Measurements from ENCODE around the gene COL6A2. TPM values are rescaled to one million over a fixed set of nuclear protein-coding genes. Genes with fewer than 3 reads are reported as not detected.

Gene COL6A2
- total RNA-seq (2021) (15.0 and 29.0 TPM in 2 replicates), Bru-seq, nascent RNA (percentile 37 among the genes with signal in this experiment), BruChase-seq, experiment 1, labeled RNA remaining after a 2-hour chase (percentile 45 among the genes with signal in this experiment), BruChase-seq, experiment 2, labeled RNA remaining after a 6-hour chase (percentile 40 among the genes with signal in this experiment)
- long read RNA-seq, transcript COL6A2-201 (28 exons, 3,461 nt): major isoform, 24 of 56 reads
- long read RNA-seq, partial matches to known transcripts: 13 of 56 reads
- long read RNA-seq, other reads (novel, unspliced or antisense): 18 of 56 reads

- POLR2A ChIA-PET (ENCODE audit: low non-redundant PET): no interaction called here
- H3K4me1 ChIP-seq (ENCODE audit: insufficient read depth, low read length, poor library complexity, severe bottlenecking): no peaks in the 10 kb centered on the region
- CTCF ChIA-PET: no interaction called here
- H3K4me3 ChIP-seq (ENCODE audit: low read depth, low read length, poor library complexity, severe bottlenecking): peak within 1 kb of the TSS; percentile 59
- no TSS peak for BruUV-seq (replicated peaks)
- TF ChIP-seq EZH2 (IDR thresholded peaks at IDR 0.05; ENCODE audit: borderline replicate concordance, low read depth, low read length, poor library complexity, severe bottlenecking) (no peak), CTCF (conservative IDR thresholded peaks at IDR 0.05; ENCODE audit: low read depth, low read length) (0 out of 2 replicates have a peak, but pooled peaks have one; percentile 21)
- peak; percentile 54 for DNase-seq (ENCODE audit: low spot score)
- no peaks in the 10 kb centered on the region for H3K36me3 ChIP-seq (ENCODE audit: insufficient read depth, low read length, poor library complexity, severe bottlenecking)
- no peak within 1 kb of the TSS for H3K27ac ChIP-seq (ENCODE audit: low read depth, low read length, poor library complexity, severe bottlenecking)
- peaks cover 2% of the 10 kb centered on the region for H3K27me3 ChIP-seq (replicated peaks; ENCODE audit: insufficient read depth, low read depth, low read length, poor library complexity)
- intact Hi-C loops (cut with micrococcal nuclease; ENCODE audit: unreplicated experiment): loop anchor here (2.0 kb wide), 1 partner anchor 125 kb away; no protein-coding TSS in a partner anchor
- H3K9me3 ChIP-seq (ENCODE audit: low read depth, low read length, poor library complexity, severe bottlenecking): peaks cover 7% of the 10 kb centered on the region
Measured at GRCh38 chr21:46097336-46098293, at the start of gene COL6A2. TSS of gene COL6A2 (plus strand) at chr21:46098112.

- CTCF ChIA-PET: no interaction called here
- H3K4me3 ChIP-seq (ENCODE audit: low read depth, low read length, poor library complexity, severe bottlenecking): no peak overlapping the region
- POLR2A ChIA-PET (ENCODE audit: low non-redundant PET): no interaction called here
- TF ChIP-seq CTCF (conservative IDR thresholded peaks at IDR 0.05; ENCODE audit: low read depth, low read length) (no peak), EZH2 (IDR thresholded peaks at IDR 0.05; ENCODE audit: borderline replicate concordance, low read depth, low read length, poor library complexity, severe bottlenecking) (no peak)
- BruUV-seq (replicated peaks): no TSS peak
- intact Hi-C loops (cut with micrococcal nuclease; ENCODE audit: unreplicated experiment): no loop called here
- no peak overlapping the region for H3K27ac ChIP-seq (ENCODE audit: low read depth, low read length, poor library complexity, severe bottlenecking)
- H3K36me3 ChIP-seq (ENCODE audit: insufficient read depth, low read length, poor library complexity, severe bottlenecking): no peaks in the 10 kb centered on the region
- H3K27me3 ChIP-seq (replicated peaks; ENCODE audit: insufficient read depth, low read depth, low read length, poor library complexity): no peaks in the 10 kb centered on the region
- H3K4me1 ChIP-seq (ENCODE audit: insufficient read depth, low read length, poor library complexity, severe bottlenecking): peaks cover 22% of the 10 kb centered on the region
- no peaks in the 10 kb centered on the region for H3K9me3 ChIP-seq (ENCODE audit: low read depth, low read length, poor library complexity, severe bottlenecking)
- DNase-seq (ENCODE audit: low spot score): peak; percentile 77
Measured at GRCh38 chr21:46048926-46049889, 48.7 kb upstream of the COL6A2 start.
